Chondrocyte (in vitro differentiated cells): ENCODE measurements around the gene GALNT5. TPM values are rescaled to one million over a fixed set of nuclear protein-coding genes. Genes with fewer than 3 reads are reported as not detected.

Source experiments
- DNase-seq: peaks from one replicate; pipeline ENCODE4 v3.0.0; 2021; ENCODE audit warnings: mixed read lengths, low spot score
- H3K27ac Mint-ChIP-seq: one replicate; pipeline ENCODE4 v1.8.0; 2021; ENCODE audit warnings: mild to moderate bottlenecking, moderate library complexity, mixed read lengths; ENCODE audit not compliant: unreplicated experiment
- H3K27me3 Mint-ChIP-seq: 2 replicates; pipeline ENCODE4 v1.8.0; 2021; ENCODE audit warnings: low read depth, mixed read lengths
- H3K36me3 Mint-ChIP-seq: 2 replicates; pipeline ENCODE4 v1.8.0; 2021; ENCODE audit warnings: low read depth, mixed read lengths
- H3K4me1 Mint-ChIP-seq: 2 replicates; pipeline ENCODE4 v1.8.0; 2021; ENCODE audit warnings: low read depth, mild to moderate bottlenecking, mixed read lengths
- H3K4me3 Mint-ChIP-seq: one replicate; pipeline ENCODE4 v1.8.0; 2021; ENCODE audit warnings: mild to moderate bottlenecking, moderate library complexity, mixed read lengths; ENCODE audit not compliant: unreplicated experiment
- H3K9me3 Mint-ChIP-seq: 2 replicates; pipeline ENCODE4 v1.8.0; 2021; ENCODE audit warnings: low read depth, mixed read lengths
- total RNA-seq: library from RNA; stranded (reverse); gene quantifications from 3 replicates; pipeline ENCODE4 v1.2.1, GENCODE V29; 2021
- TF ChIP-seq, protein P1 (sequence below): fragments of 200-600 bp; sonication (generic); IDR thresholded peaks from 2 replicates; pipeline ENCODE4 v1.5.0; 2021; ENCODE audit warnings: antibody characterized with exemption, mild to moderate bottlenecking, moderate library complexity

Gene GALNT5
- total RNA-seq, 1 donor from 2014 or later: 14.2 TPM

DNA sequence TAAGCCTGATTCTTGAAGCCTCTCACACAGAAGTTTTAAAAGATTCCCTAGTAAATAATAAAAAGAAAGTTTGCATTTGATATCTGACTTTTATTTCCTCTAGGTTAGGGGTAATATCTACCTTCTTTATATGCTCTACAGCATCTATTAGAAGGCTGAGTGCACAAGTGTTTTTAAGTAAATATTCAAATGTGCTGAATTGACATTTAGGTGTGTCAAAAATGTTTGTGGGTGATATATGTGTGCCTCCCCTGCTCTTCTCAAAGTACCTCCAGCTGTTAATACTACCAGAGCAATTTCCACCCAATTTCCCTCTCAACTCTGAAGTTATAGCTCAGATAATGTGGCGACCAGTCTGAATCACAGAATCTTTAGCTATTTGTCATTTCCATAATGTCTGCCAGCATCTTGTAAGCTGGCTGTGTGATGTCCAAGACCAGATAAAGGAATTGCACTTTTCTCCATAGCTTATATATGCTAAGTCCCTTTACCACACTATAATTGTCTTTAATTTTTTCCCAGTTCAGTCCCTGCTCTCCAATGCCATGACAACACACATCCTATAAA, 92.5 kb downstream of the GALNT5 start:
- Mint-ChIP-seq H3K4me1 (no peaks in the 10 kb centered on the region), H3K4me3 (no peak overlapping the region), H3K27me3 (peaks cover 8% of the 10 kb centered on the region), H3K36me3 (no peaks in the 10 kb centered on the region), H3K27ac (no peak overlapping the region), H3K9me3 (peaks cover 6% of the 10 kb centered on the region)
- TF ChIP-seq, protein P1, sequence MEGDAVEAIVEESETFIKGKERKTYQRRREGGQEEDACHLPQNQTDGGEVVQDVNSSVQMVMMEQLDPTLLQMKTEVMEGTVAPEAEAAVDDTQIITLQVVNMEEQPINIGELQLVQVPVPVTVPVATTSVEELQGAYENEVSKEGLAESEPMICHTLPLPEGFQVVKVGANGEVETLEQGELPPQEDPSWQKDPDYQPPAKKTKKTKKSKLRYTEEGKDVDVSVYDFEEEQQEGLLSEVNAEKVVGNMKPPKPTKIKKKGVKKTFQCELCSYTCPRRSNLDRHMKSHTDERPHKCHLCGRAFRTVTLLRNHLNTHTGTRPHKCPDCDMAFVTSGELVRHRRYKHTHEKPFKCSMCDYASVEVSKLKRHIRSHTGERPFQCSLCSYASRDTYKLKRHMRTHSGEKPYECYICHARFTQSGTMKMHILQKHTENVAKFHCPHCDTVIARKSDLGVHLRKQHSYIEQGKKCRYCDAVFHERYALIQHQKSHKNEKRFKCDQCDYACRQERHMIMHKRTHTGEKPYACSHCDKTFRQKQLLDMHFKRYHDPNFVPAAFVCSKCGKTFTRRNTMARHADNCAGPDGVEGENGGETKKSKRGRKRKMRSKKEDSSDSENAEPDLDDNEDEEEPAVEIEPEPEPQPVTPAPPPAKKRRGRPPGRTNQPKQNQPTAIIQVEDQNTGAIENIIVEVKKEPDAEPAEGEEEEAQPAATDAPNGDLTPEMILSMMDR: no peak
- no peak for DNase-seq

DNA sequence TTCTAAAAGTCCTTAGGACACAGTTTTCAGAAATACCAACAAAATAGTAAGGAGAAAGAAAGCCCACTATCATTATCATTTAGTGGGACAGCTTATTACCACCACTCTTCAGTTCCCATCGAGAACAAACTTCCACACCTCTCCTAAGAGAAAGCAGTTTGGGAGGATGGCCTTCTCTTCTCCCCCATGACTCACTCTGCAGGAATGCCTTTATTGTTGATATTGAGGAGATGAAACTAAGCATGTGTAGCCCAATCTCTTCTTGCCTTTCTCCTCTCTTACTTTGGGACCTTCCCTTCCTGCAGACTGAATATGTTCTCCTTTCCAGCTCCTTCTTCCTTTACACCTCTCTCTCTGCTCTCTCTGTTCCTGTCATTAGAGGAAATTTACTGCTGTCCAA, 98.1 kb downstream of the GALNT5 start:
- no peak overlapping the region for H3K27ac Mint-ChIP-seq
- TF ChIP-seq, protein P1: no peak
- no peaks in the 10 kb centered on the region for H3K9me3 Mint-ChIP-seq
- H3K4me1 Mint-ChIP-seq: no peaks in the 10 kb centered on the region
- no peak overlapping the region for H3K4me3 Mint-ChIP-seq
- peaks cover 9% of the 10 kb centered on the region for H3K27me3 Mint-ChIP-seq
- no peaks in the 10 kb centered on the region for H3K36me3 Mint-ChIP-seq
- DNase-seq: no peak

DNA sequence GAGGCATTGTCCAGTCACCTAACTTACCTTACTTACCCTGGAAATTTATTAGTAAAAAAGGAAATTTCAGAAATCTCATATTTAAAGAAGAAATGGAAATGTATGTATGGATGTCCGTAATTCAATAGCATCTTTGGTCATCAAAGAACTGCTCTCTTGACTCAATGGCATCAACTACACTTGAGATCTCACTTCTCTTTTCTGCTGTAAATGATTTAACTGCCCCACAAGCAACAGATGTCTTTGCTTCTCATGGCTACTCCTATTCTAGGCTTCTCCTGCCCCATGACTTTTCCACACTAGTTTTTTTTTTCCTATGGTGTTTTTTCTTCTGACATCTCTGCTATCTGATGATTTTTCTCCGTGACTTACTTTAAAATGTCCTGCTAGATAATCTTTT, 102.1 kb downstream of the GALNT5 start:
- Mint-ChIP-seq H3K4me1 (peaks cover 13% of the 10 kb centered on the region), H3K27ac (no peak overlapping the region), H3K9me3 (peaks cover 8% of the 10 kb centered on the region), H3K36me3 (peaks cover 3% of the 10 kb centered on the region), H3K27me3 (peaks cover 6% of the 10 kb centered on the region), H3K4me3 (no peak overlapping the region)
- DNase-seq: no peak
- TF ChIP-seq, protein P1: no peak

DNA sequence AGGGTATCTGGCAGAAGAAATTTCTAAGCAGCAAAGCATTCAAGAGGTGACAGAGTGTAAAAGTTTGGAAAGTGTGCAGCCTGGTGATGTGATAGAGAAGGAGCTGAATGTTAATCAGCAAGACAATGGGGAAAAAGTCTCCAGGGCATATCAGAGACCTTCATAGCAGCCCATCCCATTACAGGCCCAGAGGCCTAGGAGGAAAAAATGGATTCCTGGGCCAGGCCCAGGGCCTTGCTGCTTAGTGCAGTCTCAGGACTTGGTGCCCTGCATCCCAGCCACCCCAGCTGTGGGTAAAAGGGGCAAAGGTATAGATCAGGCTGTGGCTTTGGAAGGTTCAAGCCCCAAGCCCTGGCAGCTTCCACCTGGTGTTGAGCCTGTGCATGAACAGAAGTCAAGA, 104.0 kb downstream of the GALNT5 start:
- DNase-seq: no peak
- Mint-ChIP-seq H3K4me1 (peaks cover 20% of the 10 kb centered on the region), H3K4me3 (no peak overlapping the region), H3K36me3 (peaks cover 3% of the 10 kb centered on the region), H3K27ac (no peak overlapping the region), H3K27me3 (peaks cover 8% of the 10 kb centered on the region), H3K9me3 (peaks cover 8% of the 10 kb centered on the region)
- TF ChIP-seq, protein P1: no peak

DNA sequence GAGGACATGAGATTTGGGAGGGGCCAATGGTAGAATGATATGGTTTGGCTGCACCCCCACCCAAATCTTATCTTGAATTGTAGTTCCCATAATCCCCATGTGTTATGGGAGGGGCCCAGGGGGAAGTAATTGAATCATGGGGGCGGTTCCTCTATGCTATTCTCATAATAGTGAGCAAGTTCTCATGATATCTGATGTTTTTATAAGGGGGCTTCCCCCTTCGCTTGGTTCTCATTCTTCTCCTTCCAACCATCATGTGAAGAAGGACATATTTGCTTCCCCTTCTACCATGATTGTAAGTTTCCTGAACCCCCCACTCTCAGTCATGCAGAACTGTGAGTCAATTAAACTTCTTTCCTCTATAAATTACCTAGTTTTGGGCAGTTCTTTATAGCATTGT, 105.1 kb downstream of the GALNT5 start:
- peaks cover 8% of the 10 kb centered on the region for H3K9me3 Mint-ChIP-seq
- TF ChIP-seq, protein P1: no peak
- H3K36me3 Mint-ChIP-seq: peaks cover 3% of the 10 kb centered on the region
- no peak overlapping the region for H3K4me3 Mint-ChIP-seq
- peaks cover 20% of the 10 kb centered on the region for H3K4me1 Mint-ChIP-seq
- H3K27ac Mint-ChIP-seq: no peak overlapping the region
- H3K27me3 Mint-ChIP-seq: peaks cover 8% of the 10 kb centered on the region
- no peak for DNase-seq
